Left kidney (tissue), 2 donors: Measurements from ENCODE around the gene MED13. TPM values are rescaled to one million over a fixed set of nuclear protein-coding genes. Genes with fewer than 3 reads are reported as not detected.
A peak's percentile ranks its signal among the peaks of the same experiment; 100 is the strongest.
"Not testable (repeated sequence)": the region's sequence is repeated elsewhere in the genome, so short reads cannot be mapped to it uniquely, and the experiment has no call there.

Source experiments
- DNase-seq: peaks from one replicate; pipeline ENCODE4 v3.0.0-alpha.2; 2013
- polyA plus RNA-seq: library from polyadenylated mRNA; unstranded; fragments of 120-200 nt; gene quantifications from one replicate; pipeline ENCODE4 v1.2.1, GENCODE V29; 2013; ENCODE audit not compliant: insufficient read length

The MED13 gene
- polyA plus RNA-seq, 1 donor = 56.2 TPM

GRCh38 chr17:61989509-61989908, 75.6 kb downstream of the MED13 start:
- no peak for DNase-seq

GRCh38 chr17:61986898-61987297, 78.2 kb downstream of the MED13 start:
- DNase-seq = no peak

GRCh38 chr17:61984821-61985220, 80.3 kb downstream of the MED13 start:
- no peak for DNase-seq

GRCh38 chr17:61981323-61981722, 83.8 kb downstream of the MED13 start:
- DNase-seq = no peak

GRCh38 chr17:61980535-61980934, 84.5 kb downstream of the MED13 start:
- DNase-seq = no peak

- no peak for DNase-seq
Observed at GRCh38 chr17:61974115-61974514, 91.0 kb downstream of the MED13 start.

GRCh38 chr17:61972311-61972710, 92.8 kb downstream of the MED13 start:
- no peak for DNase-seq

- no peak for DNase-seq
Observed at GRCh38 chr17:61970030-61970429, 95.0 kb downstream of the MED13 start.

- no peak for DNase-seq
Observed at GRCh38 chr17:61968757-61969156, 96.3 kb downstream of the MED13 start.

- DNase-seq = no peak
Observed at GRCh38 chr17:61967729-61968128, 97.3 kb downstream of the MED13 start.

- DNase-seq = no peak
Observed at GRCh38 chr17:61966191-61966590, 98.9 kb downstream of the MED13 start.

- DNase-seq = no peak
Observed at GRCh38 chr17:61955619-61956018, 109.5 kb downstream of the MED13 start.

GRCh38 chr17:61947367-61948078, 117.6 kb downstream of the MED13 start:
- DNase-seq = no peak

- DNase-seq = no peak
Observed at GRCh38 chr17:61946359-61946758, 118.7 kb downstream of the MED13 start.

GRCh38 chr17:61943117-61943516, 122.0 kb downstream of the MED13 start:
- no peak for DNase-seq

GRCh38 chr17:61942085-61942484, 123.0 kb downstream of the MED13 start:
- no peak for DNase-seq

- no peak for DNase-seq
Observed at GRCh38 chr17:61928101-61928436, 137.0 kb downstream of the MED13 start.

GRCh38 chr17:61927208-61928100, 137.6 kb downstream of the MED13 start, which contains the start of gene INTS2:
TSS of gene INTS2 (minus strand) at chr17:61927982. CDS start at chr17:61926644, 1,338 bp downstream.
- DNase-seq = peak; percentile 96

- no peak for DNase-seq
Observed at GRCh38 chr17:61926826-61927207, 138.3 kb downstream of the MED13 start.

GRCh38 chr17:61915162-61915561, 149.9 kb downstream of the MED13 start:
- DNase-seq = not testable (repeated sequence)

- DNase-seq = no peak
Observed at GRCh38 chr17:61908292-61909037, 156.6 kb downstream of the MED13 start.

- no peak for DNase-seq
Observed at GRCh38 chr17:61907361-61907760, 157.7 kb downstream of the MED13 start.
